ENCODE results near the gene PRDM1. TPM values are rescaled to one million over a fixed set of nuclear protein-coding genes. Genes with fewer than 3 reads are reported as not detected.

The PRDM1 gene
- total RNA-seq, 4 donors from 2014 or later, result 6.4 to 57.8 (median 14.9) TPM

GRCh38 chr6:106084106-106084988, 1.8 kb upstream of the PRDM1 start:
- peak overlapping the region in 3 of 4 donors; percentile 55 to 76 (median 72) for H3K27ac ChIP-seq
- H3K9me3 ChIP-seq, result no peaks in the 10 kb centered on the region
- H3K4me1 ChIP-seq, result peaks cover 0 to 8% (median 1%) of the 10 kb centered on the region in 4 donors
- DNase-seq, result peak in 1 of 3 donors; percentile 69
- no peaks in the 10 kb centered on the region for H3K27me3 ChIP-seq
- no peak overlapping the region for H3K4me3 ChIP-seq
- no peaks in the 10 kb centered on the region for H3K36me3 ChIP-seq
- no peak for TF ChIP-seq POLR2A (IDR thresholded peaks at IDR 0.05)
- TF ChIP-seq, protein P1, sequence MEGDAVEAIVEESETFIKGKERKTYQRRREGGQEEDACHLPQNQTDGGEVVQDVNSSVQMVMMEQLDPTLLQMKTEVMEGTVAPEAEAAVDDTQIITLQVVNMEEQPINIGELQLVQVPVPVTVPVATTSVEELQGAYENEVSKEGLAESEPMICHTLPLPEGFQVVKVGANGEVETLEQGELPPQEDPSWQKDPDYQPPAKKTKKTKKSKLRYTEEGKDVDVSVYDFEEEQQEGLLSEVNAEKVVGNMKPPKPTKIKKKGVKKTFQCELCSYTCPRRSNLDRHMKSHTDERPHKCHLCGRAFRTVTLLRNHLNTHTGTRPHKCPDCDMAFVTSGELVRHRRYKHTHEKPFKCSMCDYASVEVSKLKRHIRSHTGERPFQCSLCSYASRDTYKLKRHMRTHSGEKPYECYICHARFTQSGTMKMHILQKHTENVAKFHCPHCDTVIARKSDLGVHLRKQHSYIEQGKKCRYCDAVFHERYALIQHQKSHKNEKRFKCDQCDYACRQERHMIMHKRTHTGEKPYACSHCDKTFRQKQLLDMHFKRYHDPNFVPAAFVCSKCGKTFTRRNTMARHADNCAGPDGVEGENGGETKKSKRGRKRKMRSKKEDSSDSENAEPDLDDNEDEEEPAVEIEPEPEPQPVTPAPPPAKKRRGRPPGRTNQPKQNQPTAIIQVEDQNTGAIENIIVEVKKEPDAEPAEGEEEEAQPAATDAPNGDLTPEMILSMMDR (IDR thresholded peaks at IDR 0.05), result peak; percentile 25 to 49 (median 46)

GRCh38 chr6:106084989-106085691, 996 bp upstream of the PRDM1 start:
- DNase-seq, result no peak
- H3K27me3 ChIP-seq, result no peaks in the 10 kb centered on the region
- no peaks in the 10 kb centered on the region for H3K36me3 ChIP-seq
- peak overlapping the region in 2 of 4 donors; percentile 56 to 61 for H3K4me3 ChIP-seq
- TF ChIP-seq, protein P1 (IDR thresholded peaks at IDR 0.05), result no peak
- TF ChIP-seq POLR2A (IDR thresholded peaks at IDR 0.05), result no peak
- no peaks in the 10 kb centered on the region for H3K9me3 ChIP-seq
- H3K4me1 ChIP-seq, result peaks cover 0 to 8% (median 1%) of the 10 kb centered on the region in 4 donors
- H3K27ac ChIP-seq, result peak overlapping the region; percentile 20 to 76 (median 72)

DNA sequence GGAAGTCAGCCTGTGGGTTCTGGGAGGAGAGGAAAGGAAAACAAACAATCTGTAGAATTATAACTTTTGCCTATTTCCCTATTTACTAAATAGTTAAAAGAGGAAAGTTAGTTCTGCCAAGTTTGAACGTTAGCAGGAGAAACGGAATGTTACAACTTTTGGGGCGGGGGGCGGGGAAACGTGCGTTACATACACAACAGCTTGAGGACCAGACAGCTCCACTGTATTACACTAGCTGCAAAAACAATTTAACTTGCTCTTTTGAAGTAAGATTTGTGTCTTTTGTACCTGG, 498 bp upstream of the PRDM1 start:
- no peak for TF ChIP-seq POLR2A (IDR thresholded peaks at IDR 0.05)
- TF ChIP-seq, protein P1 (IDR thresholded peaks at IDR 0.05), result no peak
- Histone ChIP-seq H3K27ac (peak overlapping the region; percentile 20 to 76 (median 72)), H3K27me3 (no peaks in the 10 kb centered on the region), H3K36me3 (no peaks in the 10 kb centered on the region), H3K9me3 (no peaks in the 10 kb centered on the region), H3K4me3 (peak overlapping the region; percentile 34 to 61 (median 50)), H3K4me1 (peaks cover 0 to 8% (median 1%) of the 10 kb centered on the region in 4 donors)
- no peak for DNase-seq

DNA sequence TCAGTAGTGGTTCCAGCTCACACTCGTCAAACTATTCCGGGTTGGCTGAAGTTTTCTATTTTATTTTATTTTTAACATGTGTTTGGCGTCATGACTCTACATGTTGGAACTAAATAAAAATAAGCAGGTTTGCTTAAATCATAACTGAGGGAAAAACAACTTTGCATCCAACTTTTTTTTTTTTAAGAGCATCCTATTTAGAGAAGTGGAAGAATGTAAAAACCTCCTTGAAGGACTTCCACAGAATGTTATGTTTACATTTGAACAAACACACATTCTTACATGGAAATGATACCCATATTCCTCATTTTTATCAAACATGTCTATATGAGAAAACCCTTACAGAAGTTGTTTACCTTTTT, 659 bp downstream of the PRDM1 start:
- H3K27ac ChIP-seq, result peak overlapping the region; percentile 20 to 76 (median 68)
- H3K9me3 ChIP-seq, result no peaks in the 10 kb centered on the region
- H3K27me3 ChIP-seq, result no peaks in the 10 kb centered on the region
- H3K36me3 ChIP-seq, result no peaks in the 10 kb centered on the region
- TF ChIP-seq, protein P1 (IDR thresholded peaks at IDR 0.05), result no peak
- TF ChIP-seq POLR2A (IDR thresholded peaks at IDR 0.05), result no peak
- peak overlapping the region; percentile 34 to 61 (median 50) for H3K4me3 ChIP-seq
- DNase-seq, result no peak
- peaks cover 0 to 8% (median 1%) of the 10 kb centered on the region in 4 donors for H3K4me1 ChIP-seq

- Histone ChIP-seq H3K27me3 (no peaks in the 10 kb centered on the region), H3K4me3 (peak overlapping the region; percentile 28 to 61 (median 45)), H3K9me3 (no peaks in the 10 kb centered on the region), H3K36me3 (no peaks in the 10 kb centered on the region), H3K27ac (peak overlapping the region; percentile 20 to 76 (median 70)), H3K4me1 (peaks cover 0 to 8% (median 1%) of the 10 kb centered on the region in 4 donors)
- no peak for DNase-seq
- peak in 1 of 2 donors; percentile 18 for TF ChIP-seq POLR2A (IDR thresholded peaks at IDR 0.05)
- TF ChIP-seq, protein P1 (IDR thresholded peaks at IDR 0.05), result no peak
These were observed 1.6 kb downstream of the PRDM1 start for GRCh38 chr6:106087548-106088325.

Data from Peyer's patch (tissue), 4 donors.